LNCAP (cell line): ENCODE results near the gene NLGN4X.

Experiments used
- CTCF ChIP-seq: fragments of 450-650 bp; IDR thresholded peaks from 2 replicates; pipeline ENCODE4 v1.5.1; 2017; ENCODE audit warnings: mild to moderate bottlenecking

Gene NLGN4X

GRCh38 chrX:6187256-6187655, 41.4 kb downstream of the NLGN4X start:
- TF ChIP-seq CTCF: no peak

- TF ChIP-seq CTCF: no peak
Measured at GRCh38 chrX:6184900-6185515, 43.7 kb downstream of the NLGN4X start.

GRCh38 chrX:6175914-6176313, 52.8 kb downstream of the NLGN4X start:
- TF ChIP-seq CTCF: no peak

GRCh38 chrX:6170424-6170823, 58.2 kb downstream of the NLGN4X start:
- TF ChIP-seq CTCF: no peak

- TF ChIP-seq CTCF: no peak
Measured at GRCh38 chrX:6169407-6169806, 59.3 kb downstream of the NLGN4X start.

GRCh38 chrX:6163721-6164120, 64.9 kb downstream of the NLGN4X start:
- TF ChIP-seq CTCF: no peak

GRCh38 chrX:6159468-6159867, 69.2 kb downstream of the NLGN4X start:
- no peak for TF ChIP-seq CTCF

GRCh38 chrX:6151971-6152370, 76.7 kb downstream of the NLGN4X start:
- TF ChIP-seq CTCF: no peak
